ENCODE measurements around the gene EMC8. TPM values are rescaled to one million over a fixed set of nuclear protein-coding genes. Genes with fewer than 3 reads are reported as not detected.
A peak's percentile ranks its signal among the peaks of the same experiment; 100 is the strongest.

The EMC8 gene
- total RNA-seq, 8 experiments from 2014 or later, result 13.5 to 32.5 (median 25.6) TPM

- ATAC-seq (replicated peaks in 6 of 8), result no peak
- WGBS, 10 experiments, result 80 to 100% (median 98%) methylated on average over 1 to 5 of the region's 6 CpGs; no CpG with 5 or more reads in 2 of the 10 experiments
- Histone ChIP-seq H3K27ac (no peak overlapping the region), H3K4me1 (replicated peaks in 1 of 2) (no peaks in the 10 kb centered on the region), H3K4me3 (no peak overlapping the region)
- in situ Hi-C loops (cut with MboI; ENCODE audit: low pct_unique_long_range_greater_than_20kb in 2 of 9, low sequenced_read_pairs in 9 of 9, unreplicated experiment in 9 of 9), result no loop called here
Observed at GRCh38 chr16:85773044-85773443, 26.3 kb downstream of the EMC8 start.

DNA sequence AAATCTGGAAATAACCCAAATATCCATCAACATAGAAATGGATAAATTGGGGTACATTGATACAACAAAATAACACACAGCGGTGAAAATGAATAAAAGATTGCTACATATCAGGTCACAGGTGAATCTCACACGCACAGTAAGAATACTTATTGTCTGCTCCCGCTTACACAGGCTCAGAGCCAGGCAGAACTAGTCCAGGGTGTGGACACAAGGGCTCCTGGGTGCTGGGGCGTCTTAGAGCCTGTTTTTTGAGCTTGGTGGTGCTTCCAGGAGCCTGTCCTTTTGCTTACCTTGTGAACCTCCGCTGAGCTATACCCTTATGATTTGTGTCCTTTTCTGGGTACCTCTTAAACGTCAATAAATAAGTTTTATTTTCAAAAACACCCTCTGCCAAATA lies 28.6 kb downstream of the EMC8 start:
- Histone ChIP-seq H3K4me3 (no peak overlapping the region), H3K27ac (no peak overlapping the region), H3K4me1 (replicated peaks in 1 of 2) (peaks cover 0 to 3% of the 10 kb centered on the region in 2 donors)
- no peak for ATAC-seq (replicated peaks in 6 of 8)
- in situ Hi-C loops (cut with MboI; ENCODE audit: low pct_unique_long_range_greater_than_20kb in 2 of 9, low sequenced_read_pairs in 9 of 9, unreplicated experiment in 9 of 9), result no loop called here
- WGBS, 10 experiments, result 65 to 100% (median 93%) methylated on average over 2 to 5 of the region's 6 CpGs; no CpG with 5 or more reads in 3 of the 10 experiments

DNA sequence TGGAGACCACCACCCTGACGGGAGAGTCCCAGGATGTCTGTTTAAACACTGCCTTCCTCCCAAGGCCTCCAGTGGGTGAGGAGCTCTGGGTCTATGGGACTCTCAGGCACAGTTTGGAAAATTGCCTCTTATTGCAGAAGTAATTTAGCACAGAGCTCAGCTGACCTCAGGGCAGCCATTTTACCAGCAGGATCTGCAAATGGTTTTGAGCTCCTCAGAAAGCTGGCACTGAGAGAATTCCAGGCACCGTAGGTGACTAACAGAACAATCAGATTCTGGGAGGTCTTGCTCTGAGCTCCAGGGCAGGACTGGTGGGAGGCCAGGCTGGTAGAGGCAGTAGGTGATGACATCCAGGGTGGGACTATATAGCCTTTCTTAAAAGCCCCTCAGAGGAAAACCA lies 31.1 kb downstream of the EMC8 start:
- no peak overlapping the region for H3K4me3 ChIP-seq
- in situ Hi-C loops (cut with MboI; ENCODE audit: low pct_unique_long_range_greater_than_20kb in 2 of 9, low sequenced_read_pairs in 9 of 9, unreplicated experiment in 9 of 9), result no loop called here
- peak in 3 of 8 experiments; percentile 4 to 19 (median 14) for ATAC-seq (replicated peaks in 6 of 8)
- H3K4me1 ChIP-seq (replicated peaks in 1 of 2), result peaks cover 0 to 10% of the 10 kb centered on the region in 2 donors
- 0 to 86% (median 53%) methylated on average over 1 to 2 of the region's 2 CpGs; no CpG with 5 or more reads in 6 of the 10 experiments for WGBS, 10 experiments
- no peak overlapping the region for H3K27ac ChIP-seq

GRCh38 chr16:85767531-85767930 lies 31.8 kb downstream of the EMC8 start:
- peaks cover 0 to 10% of the 10 kb centered on the region in 2 donors for H3K4me1 ChIP-seq (replicated peaks in 1 of 2)
- in situ Hi-C loops (cut with MboI; ENCODE audit: low pct_unique_long_range_greater_than_20kb in 2 of 9, low sequenced_read_pairs in 9 of 9, unreplicated experiment in 9 of 9), result no loop called here
- H3K4me3 ChIP-seq, result no peak overlapping the region
- ATAC-seq (replicated peaks in 6 of 8), result peak in 6 of 8 experiments; percentile 35 to 100 (median 68)
- WGBS, 10 experiments, result 17 to 80% (median 62%) methylated on average over 1 to 6 of the region's 8 CpGs; no CpG with 5 or more reads in 4 of the 10 experiments
- H3K27ac ChIP-seq, result no peak overlapping the region

DNA sequence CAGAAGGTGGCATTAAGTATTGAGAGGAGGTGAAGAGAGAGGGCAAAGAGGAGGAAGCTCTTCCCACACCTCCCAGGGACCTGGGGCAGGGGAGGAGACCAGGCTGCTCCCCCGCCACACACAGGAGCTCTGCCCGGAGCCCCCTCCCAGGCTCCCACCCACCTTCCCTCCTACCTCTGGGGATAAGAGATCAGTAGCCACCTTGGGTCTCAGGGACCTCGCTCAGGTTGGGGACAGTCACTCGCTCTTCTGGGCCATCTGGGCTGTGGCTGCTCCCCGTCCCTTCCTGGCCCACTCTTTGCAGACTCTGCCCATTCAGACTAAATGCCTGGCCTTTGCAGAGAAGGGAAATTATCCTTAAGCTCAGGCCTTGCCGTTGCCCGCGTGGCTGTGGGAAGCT lies 33.6 kb downstream of the EMC8 start:
- in situ Hi-C loops (cut with MboI; ENCODE audit: low pct_unique_long_range_greater_than_20kb in 2 of 9, low sequenced_read_pairs in 9 of 9, unreplicated experiment in 9 of 9), result no loop called here
- 40 to 91% methylated on average over 1 to 5 of the region's 8 CpGs; no CpG with 5 or more reads in 8 of the 10 experiments for WGBS, 10 experiments
- Histone ChIP-seq H3K4me3 (no peak overlapping the region), H3K27ac (no peak overlapping the region), H3K4me1 (replicated peaks in 1 of 2) (peaks cover 0 to 10% of the 10 kb centered on the region in 2 donors)
- ATAC-seq (replicated peaks in 6 of 8), result peak in 4 of 8 experiments; percentile 3 to 25 (median 20)

DNA sequence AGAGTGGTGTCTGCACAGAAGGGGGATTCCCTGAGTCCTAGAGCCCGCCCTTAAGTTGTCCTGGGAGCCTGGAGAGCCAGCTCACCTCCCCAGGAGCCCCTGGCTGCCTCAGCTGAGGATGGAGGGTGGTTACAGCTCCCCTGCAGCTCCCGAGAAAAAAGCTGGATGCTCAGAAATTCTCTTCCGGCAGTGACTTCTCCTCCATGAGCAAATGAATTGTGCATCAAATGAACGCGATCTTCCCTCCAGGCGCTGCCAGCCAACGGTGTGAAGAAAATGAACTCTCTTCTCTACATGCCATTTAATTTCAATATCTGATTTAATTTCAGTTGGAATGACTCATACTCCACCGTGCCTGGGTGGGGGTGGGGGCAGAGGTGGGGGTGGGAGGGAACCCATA lies 34.1 kb downstream of the EMC8 start:
- peak in 5 of 8 experiments; percentile 4 to 57 (median 48) for ATAC-seq (replicated peaks in 6 of 8)
- Histone ChIP-seq H3K4me3 (no peak overlapping the region), H3K4me1 (replicated peaks in 1 of 2) (peaks cover 0 to 10% of the 10 kb centered on the region in 2 donors), H3K27ac (no peak overlapping the region)
- WGBS, 10 experiments, result 20 to 57% (median 27%) methylated on average over 2 to 5 of the region's 8 CpGs; no CpG with 5 or more reads in 7 of the 10 experiments
- in situ Hi-C loops (cut with MboI; ENCODE audit: low pct_unique_long_range_greater_than_20kb in 2 of 9, low sequenced_read_pairs in 9 of 9, unreplicated experiment in 9 of 9), result no loop called here

GRCh38 chr16:85763616-85764015 lies 35.7 kb downstream of the EMC8 start:
- ATAC-seq (replicated peaks in 6 of 8), result no peak
- 45 to 100% (median 83%) methylated on average over 1 to 2 of the region's 2 CpGs; no CpG with 5 or more reads in 1 of the 10 experiments for WGBS, 10 experiments
- Histone ChIP-seq H3K27ac (no peak overlapping the region), H3K4me1 (replicated peaks in 1 of 2) (peaks cover 0 to 10% of the 10 kb centered on the region in 2 donors), H3K4me3 (no peak overlapping the region)
- in situ Hi-C loops (cut with MboI; ENCODE audit: low pct_unique_long_range_greater_than_20kb in 2 of 9, low sequenced_read_pairs in 9 of 9, unreplicated experiment in 9 of 9), result no loop called here

DNA sequence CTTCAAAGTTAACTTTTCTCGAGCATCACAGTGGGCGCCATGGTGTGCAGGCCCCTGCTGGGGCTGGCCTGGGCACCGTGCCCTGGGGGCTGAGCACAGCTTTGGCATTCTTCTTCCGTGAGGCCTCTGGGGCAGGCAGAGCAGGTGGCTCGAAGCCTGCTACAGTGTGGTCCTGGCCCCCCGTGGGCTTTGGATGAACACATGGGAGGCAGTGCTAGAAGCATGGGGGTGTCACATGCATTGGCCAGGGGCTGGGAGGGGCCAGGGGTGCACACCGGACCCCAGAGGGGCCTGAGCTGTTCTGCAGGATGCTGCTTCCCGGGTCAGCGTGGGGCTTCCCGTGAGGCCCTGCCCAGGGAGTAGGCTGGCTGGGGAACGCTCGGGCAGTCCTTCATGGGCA lies 36.4 kb downstream of the EMC8 start:
- Histone ChIP-seq H3K4me1 (replicated peaks in 1 of 2) (peaks cover 0 to 10% of the 10 kb centered on the region in 2 donors), H3K27ac (no peak overlapping the region), H3K4me3 (no peak overlapping the region)
- in situ Hi-C loops (cut with MboI; ENCODE audit: low pct_unique_long_range_greater_than_20kb in 2 of 9, low sequenced_read_pairs in 9 of 9, unreplicated experiment in 9 of 9), result no loop called here
- peak in 2 of 8 experiments; percentile 8 to 10 for ATAC-seq (replicated peaks in 6 of 8)
- WGBS, 10 experiments, result no CpG with 5 or more reads among the region's 12 CpGs

DNA sequence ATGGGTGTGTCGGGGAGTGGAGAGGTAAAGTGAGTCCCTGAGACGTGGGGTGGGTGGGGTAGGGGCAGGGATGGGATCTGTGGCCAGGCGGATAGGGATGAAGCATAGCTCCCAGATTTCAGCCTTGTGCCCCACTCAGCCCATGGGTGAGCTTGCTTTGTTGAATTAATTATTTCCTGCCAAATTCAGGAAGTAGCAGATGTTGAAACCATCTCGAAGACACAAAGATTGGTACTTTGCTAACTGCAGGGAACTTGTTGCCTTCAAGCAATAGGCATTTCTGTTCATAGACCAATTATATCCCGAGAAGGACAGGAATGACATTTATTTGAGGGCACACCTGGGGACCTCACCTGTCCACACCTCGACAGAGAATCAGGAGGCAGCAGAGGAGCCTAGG lies 37.5 kb downstream of the EMC8 start:
- in situ Hi-C loops (cut with MboI; ENCODE audit: low pct_unique_long_range_greater_than_20kb in 2 of 9, low sequenced_read_pairs in 9 of 9, unreplicated experiment in 9 of 9), result no loop called here
- no peak overlapping the region for H3K4me3 ChIP-seq
- no peak for ATAC-seq (replicated peaks in 6 of 8)
- H3K27ac ChIP-seq, result no peak overlapping the region
- 0 to 100% (median 65%) methylated on average over 1 to 3 of the region's 6 CpGs; no CpG with 5 or more reads in 4 of the 10 experiments for WGBS, 10 experiments
- peaks cover 0 to 10% of the 10 kb centered on the region in 2 donors for H3K4me1 ChIP-seq (replicated peaks in 1 of 2)

- 56 to 100% (median 93%) methylated on average over 1 to 5 of the region's 20 CpGs; no CpG with 5 or more reads in 3 of the 10 experiments for WGBS, 10 experiments
- ATAC-seq (replicated peaks in 6 of 8), result peak in 1 of 8 experiments; percentile 46
- in situ Hi-C loops (cut with MboI; ENCODE audit: low pct_unique_long_range_greater_than_20kb in 2 of 9, low sequenced_read_pairs in 9 of 9, unreplicated experiment in 9 of 9), result no loop called here
Observed at GRCh38 chr16:85759631-85760419, 39.5 kb downstream of the EMC8 start.

GRCh38 chr16:85759136-85759535 lies 40.2 kb downstream of the EMC8 start:
- no peak for ATAC-seq (replicated peaks in 6 of 8)
- Histone ChIP-seq H3K4me1 (replicated peaks in 1 of 2) (no peaks in the 10 kb centered on the region), H3K4me3 (no peak overlapping the region), H3K27ac (no peak overlapping the region)
- in situ Hi-C loops (cut with MboI; ENCODE audit: low pct_unique_long_range_greater_than_20kb in 2 of 9, low sequenced_read_pairs in 9 of 9, unreplicated experiment in 9 of 9), result no loop called here
- 52 to 79% (median 61%) methylated on average over 3 to 15 of the region's 16 CpGs; no CpG with 5 or more reads in 2 of the 10 experiments for WGBS, 10 experiments

More at GRCh38 chr16:85759631-85760419, 39.5 kb downstream of the EMC8 start:
- Histone ChIP-seq H3K4me1 (replicated peaks in 1 of 2) (no peaks in the 10 kb centered on the region), H3K27ac (no peak overlapping the region), H3K4me3 (no peak overlapping the region)

GRCh38 chr16:85757341-85757822 lies 42.0 kb downstream of the EMC8 start:
- in situ Hi-C loops (cut with MboI; ENCODE audit: low pct_unique_long_range_greater_than_20kb in 2 of 9, low sequenced_read_pairs in 9 of 9, unreplicated experiment in 9 of 9), result no loop called here
- Histone ChIP-seq H3K4me3 (no peak overlapping the region), H3K27ac (no peak overlapping the region), H3K4me1 (replicated peaks in 1 of 2) (peaks cover 6 to 9% of the 10 kb centered on the region in 2 donors)
- WGBS, 10 experiments, result 28 to 94% (median 66%) methylated on average over 1 to 7 of the region's 7 CpGs
- ATAC-seq (replicated peaks in 6 of 8), result peak in 3 of 8 experiments; percentile 36 to 87 (median 84)

GRCh38 chr16:85755929-85756768 lies 43.2 kb downstream of the EMC8 start:
- H3K4me1 ChIP-seq (replicated peaks in 1 of 2), result peaks cover 17 to 18% of the 10 kb centered on the region in 2 donors
- WGBS, 10 experiments, result 50 to 87% (median 71%) methylated on average over 1 to 13 of the region's 25 CpGs; no CpG with 5 or more reads in 3 of the 10 experiments
- in situ Hi-C loops (cut with MboI; ENCODE audit: low pct_unique_long_range_greater_than_20kb in 2 of 9, low sequenced_read_pairs in 9 of 9, unreplicated experiment in 9 of 9), result no loop called here
- H3K27ac ChIP-seq, result no peak overlapping the region
- ATAC-seq (replicated peaks in 6 of 8), result no peak
- H3K4me3 ChIP-seq, result no peak overlapping the region

Measured in motor neuron (in vitro differentiated cells).